ENCODE measurements around the gene NDUFC2.

NDUFC2 gene

DNA sequence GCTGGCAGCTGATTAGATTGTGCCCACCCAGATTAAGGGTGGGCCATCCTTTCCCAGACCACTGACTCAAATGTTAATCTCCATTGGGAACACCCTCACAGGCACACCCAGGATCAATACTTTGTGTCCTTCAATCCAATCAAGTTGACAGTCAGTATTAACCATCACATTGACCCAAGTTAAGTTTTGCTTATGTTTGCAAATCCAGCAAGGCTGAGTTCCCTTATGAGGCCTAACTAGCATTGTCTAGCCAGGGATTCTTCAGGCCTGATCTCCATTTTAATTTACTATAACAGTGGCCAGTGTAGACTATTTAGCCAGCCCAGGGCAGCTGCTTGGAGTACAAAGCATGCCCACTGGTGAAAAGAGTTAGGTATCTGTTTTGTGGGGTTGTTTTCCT lies 54.3 kb downstream of the NDUFC2 start:
- DNase-seq: no peak

DNA sequence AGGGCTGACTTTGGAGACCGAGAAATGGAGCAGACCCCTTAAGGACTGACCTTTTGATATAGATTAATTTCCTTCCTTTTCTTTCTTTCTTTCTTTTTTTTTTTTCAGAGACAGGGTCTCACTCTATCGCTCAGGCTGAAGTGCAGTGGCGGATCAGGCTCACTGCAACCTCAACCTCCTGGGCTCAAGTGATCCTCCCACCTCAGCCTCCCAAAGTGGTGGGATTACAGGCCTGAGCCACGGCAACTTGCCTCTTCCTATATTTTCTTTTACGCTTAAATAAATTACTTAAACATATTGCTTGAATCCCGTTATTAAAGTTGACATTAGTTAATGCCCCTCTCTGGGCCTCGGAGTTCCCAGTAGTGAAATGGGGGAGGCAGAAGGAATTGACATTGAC lies 56.2 kb downstream of the NDUFC2 start:
- no peak for DNase-seq

DNA sequence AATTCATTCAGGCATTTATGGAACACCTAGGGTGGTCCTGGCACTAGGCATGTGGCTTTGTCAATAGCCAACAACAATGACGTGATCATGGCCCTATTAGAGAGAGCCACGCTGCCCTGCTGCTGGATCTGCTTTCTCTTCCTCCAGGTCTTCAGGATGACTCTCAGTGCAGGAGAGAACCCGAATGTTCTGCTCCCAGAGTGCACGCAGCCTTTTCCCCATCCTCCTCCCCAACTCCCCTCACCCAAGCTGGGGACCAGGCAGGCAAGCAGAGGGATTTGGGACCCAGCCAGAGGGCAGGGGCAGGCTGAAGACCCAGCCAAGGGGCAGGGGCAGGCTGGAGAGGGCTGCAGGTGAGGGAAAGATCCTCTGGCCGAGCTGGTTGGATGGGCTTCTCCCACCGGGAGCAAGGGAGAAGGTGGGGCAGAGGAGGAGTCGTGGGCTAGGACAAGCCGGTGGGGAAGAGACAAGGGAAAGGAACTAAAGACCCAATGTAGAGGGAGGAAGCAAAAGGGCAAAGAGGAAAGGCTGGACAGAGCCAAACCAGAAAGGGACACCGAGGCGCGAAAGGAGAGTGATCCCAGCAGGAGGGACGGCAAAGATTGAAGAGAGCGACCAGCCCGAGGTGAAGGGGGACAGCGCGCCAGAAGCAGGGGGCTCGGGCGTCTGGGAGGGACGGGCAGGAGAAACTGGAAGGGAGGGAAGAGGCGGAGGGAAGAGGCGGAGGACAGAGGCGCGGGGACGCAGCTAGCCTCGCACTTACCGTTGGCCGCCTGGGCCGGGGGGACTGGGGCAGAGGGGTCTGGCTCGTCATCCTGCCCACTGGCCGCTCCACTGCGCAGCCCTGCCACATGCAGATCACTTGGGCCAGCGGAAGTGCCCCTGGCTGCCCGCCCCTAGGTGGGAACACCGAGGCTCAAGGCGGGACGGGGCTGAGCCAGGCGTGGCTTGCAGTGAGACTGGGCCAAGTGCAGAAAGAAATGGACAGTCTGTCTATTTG lies 57.0 kb downstream of the NDUFC2 start, which contains the start of gene KCTD14:
Gene KCTD14 (minus strand): TSS at position 880 of the 1,000 bp plus-strand sequence. CDS start 27 bp downstream, at position 853.
- DNase-seq: no peak

DNA sequence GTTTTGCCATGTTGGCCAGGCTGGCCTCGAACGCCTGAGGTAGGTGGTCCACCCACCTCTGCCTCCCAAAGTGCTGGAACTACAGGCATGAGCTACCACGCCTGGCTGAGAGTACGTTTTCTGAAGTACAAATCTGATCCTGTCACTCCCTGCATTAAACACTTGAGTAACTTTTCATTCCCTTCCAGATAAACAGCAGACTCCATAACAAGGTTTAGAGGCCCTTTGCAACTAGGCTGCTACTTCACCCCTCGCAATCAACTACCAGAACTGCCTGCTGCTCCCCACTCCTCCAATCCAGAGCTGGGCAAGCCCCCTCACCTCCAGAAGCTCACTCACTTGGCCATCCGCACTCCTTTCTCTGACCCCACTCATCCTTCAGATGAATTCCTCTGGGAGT lies 58.1 kb downstream of the NDUFC2 start:
- DNase-seq: no peak

DNA sequence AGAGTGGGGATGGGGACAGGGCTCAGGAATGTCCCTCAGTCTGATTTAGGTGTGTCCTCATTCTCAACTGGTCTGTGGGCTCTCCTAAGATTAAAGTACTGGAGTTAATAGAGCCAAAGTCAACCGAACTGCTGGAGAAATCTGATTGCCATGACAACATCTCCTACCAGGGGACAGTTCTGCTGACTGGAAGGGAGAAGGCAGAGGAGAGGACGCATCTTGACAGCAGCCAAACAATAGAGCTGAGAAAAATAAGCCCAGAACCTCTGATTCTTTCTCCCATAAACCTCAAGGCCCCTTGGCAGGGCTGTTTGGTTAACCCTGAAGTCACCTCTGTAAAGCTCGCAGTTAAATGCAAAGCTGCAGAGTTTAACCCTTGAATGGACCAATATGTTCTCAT lies 59.4 kb downstream of the NDUFC2 start:
- no peak for DNase-seq

DNA sequence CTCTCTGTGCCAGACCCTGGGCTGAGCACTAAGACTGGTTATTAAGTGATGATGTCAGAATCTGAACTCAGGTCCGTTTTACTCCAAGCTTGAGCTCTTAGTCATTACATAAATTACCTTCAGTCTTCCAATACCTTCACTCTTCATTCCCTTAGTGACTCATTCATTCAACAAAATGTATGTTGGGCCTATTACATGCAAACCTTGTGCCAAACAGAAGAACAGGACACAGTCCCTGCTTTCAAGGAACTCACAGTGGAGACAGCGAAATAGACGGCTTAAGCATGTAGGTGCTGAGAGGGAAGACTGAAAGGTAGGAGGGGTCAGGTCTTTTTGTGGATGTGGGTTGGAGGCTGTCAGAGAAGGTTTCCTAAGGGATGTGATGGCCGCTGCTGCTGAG lies 59.9 kb downstream of the NDUFC2 start:
- no peak for DNase-seq

Data from activated T-cell treated with anti-CD3 and anti-CD28 coated beads, Interleukin-2, amount 50 U/mL, for 48 hours (primary cell).